HG03064 (cell line): ENCODE measurements around the gene PRR11.
"Not testable (repeated sequence)": the region's sequence is repeated elsewhere in the genome, so short reads cannot be mapped to it uniquely, and the experiment has no call there.

Source experiments
- ATAC-seq: cut with Tn5 transposase; IDR thresholded peaks from one replicate; pipeline ENCODE4 v1.9.1; 2021; ENCODE audit warnings: low read depth; ENCODE audit not compliant: unreplicated experiment

The PRR11 gene

GRCh38 chr17:59155439-59156177 is at the start of gene PRR11:
PRR11 (plus strand) TSS chr17:59155746; CDS start chr17:59169753, 14,007 bp downstream.
- peak; percentile 84 for ATAC-seq

DNA sequence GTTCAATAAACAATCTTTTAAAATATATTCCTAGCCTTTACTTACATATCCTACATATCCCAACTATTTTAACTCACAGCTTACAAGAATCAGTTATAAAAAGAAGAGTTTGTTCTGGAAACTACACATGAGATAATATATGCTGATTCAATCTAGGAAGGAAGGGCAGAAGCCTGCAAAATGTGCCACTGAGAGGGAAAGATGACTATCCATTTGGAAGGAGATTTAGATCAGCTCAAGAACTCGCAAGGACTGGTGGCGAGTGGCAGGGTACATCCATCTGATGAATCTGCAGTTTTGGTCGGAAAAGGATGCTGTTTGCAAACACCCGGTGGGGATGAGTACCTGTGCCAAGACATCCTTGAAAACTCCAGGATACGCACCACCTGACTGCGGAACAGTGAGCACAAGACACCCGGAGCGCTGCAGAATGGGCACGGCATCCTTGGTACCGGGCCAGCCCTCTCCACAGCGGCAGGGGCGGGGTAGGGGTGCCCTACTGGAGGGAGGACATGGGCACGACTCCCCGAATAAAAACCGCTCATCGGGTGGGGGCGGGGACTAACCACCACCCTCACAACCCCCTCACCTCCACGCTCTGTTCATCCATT is 49.6 kb upstream of the PRR11 start:
- ATAC-seq, result peak; percentile 9

GRCh38 chr17:59106463-59107305 is 48.9 kb upstream of the PRR11 start, which contains the start of gene TRIM37:
TRIM37 (minus strand) TSS chr17:59106880; CDS start chr17:59106461, 419 bp downstream.
- peak; percentile 91 for ATAC-seq

- no peak for ATAC-seq
Observed at GRCh38 chr17:59107306-59107670, 48.3 kb upstream of the PRR11 start.

- no peak for ATAC-seq
Observed at GRCh38 chr17:59108400-59109102, 47.0 kb upstream of the PRR11 start.

- no peak for ATAC-seq
Observed at GRCh38 chr17:59110973-59111372, 44.6 kb upstream of the PRR11 start.

- ATAC-seq, result no peak
Observed at GRCh38 chr17:59111539-59111938, 44.0 kb upstream of the PRR11 start.

DNA sequence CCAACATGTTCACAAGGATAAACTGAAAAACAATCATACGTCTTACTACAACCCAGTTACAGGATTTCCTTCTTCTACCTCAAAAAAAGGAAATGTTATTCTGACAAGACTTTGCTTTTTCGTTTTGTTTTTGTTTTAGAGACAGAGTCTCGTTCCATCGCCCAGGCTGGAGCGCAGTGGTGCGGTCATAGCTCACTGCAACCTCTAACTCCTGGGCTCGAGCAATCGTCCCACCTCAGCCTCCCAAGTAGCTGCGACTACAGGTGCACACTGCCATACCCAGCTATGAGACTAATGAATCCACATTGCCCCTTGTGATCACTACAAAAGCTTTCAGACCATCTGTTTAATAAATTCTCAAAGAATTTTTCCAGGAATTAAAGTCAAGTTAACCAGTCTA is 40.1 kb upstream of the PRR11 start:
- ATAC-seq, result no peak

GRCh38 chr17:59121901-59122480 is 33.6 kb upstream of the PRR11 start:
- no peak for ATAC-seq

GRCh38 chr17:59124665-59125064 is 30.9 kb upstream of the PRR11 start:
- no peak for ATAC-seq

- ATAC-seq, result no peak
Observed at GRCh38 chr17:59126809-59127417, 28.6 kb upstream of the PRR11 start.

GRCh38 chr17:59129814-59130213 is 25.7 kb upstream of the PRR11 start:
- no peak for ATAC-seq

DNA sequence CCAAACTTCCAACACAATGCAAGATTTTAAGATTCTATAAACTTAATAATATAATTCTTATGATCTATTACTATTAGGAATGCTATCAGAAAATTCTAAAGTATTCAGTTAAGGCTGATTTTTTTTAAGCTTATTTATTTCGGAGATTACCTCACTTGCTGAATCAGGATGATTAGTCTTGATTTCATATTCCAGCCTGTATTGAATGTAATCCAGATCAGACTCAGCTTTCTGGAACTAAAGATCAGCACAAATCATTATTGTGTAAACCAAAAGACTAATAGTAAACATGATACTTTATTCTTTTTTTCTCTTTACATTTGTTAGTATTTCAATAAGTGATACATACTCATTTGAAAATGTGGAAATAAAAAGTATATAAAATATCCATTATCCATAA is 24.4 kb upstream of the PRR11 start:
- ATAC-seq, result no peak

GRCh38 chr17:59138339-59138738 is 17.2 kb upstream of the PRR11 start:
- ATAC-seq, result not testable (repeated sequence)

DNA sequence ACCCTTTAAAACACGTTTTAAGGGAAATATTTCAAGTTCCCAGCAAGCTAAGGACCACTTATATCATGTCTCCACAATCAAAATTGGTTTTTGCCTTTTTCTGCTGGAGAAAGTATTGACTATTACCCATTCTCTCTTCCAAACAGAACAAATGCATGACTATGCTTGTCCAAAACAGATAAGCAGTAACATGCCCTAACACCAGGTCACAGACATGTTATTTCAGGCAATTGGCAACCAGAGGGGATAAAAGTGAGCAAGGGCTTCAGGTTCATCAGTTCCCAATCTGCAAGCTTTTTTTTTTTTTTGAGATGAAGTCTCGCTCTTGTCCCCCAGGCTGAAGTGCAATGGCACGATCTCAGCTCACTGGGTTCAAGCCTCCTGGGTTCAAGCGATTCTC is 15.6 kb upstream of the PRR11 start:
- ATAC-seq, result no peak

DNA sequence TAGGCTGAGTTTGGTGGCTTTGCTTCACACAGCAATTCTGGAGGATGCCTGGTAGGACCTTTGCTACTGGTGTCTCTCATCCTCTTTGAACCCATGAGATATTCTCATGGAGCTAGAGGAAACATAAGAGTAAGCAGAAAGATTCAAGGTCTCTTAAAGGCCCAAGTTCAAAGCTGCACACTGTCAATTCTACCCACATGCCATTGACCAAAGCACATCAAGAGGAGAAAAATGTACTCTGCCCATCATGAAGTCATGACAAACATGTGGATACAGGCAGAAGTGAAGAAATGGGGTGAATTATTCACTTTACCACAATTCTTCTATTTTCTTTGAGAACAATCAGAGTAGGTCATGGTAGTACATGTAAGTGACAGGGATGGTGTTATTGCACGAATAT is 13.7 kb upstream of the PRR11 start:
- no peak for ATAC-seq

GRCh38 chr17:59145571-59146096 is 9.9 kb upstream of the PRR11 start:
- no peak for ATAC-seq

DNA sequence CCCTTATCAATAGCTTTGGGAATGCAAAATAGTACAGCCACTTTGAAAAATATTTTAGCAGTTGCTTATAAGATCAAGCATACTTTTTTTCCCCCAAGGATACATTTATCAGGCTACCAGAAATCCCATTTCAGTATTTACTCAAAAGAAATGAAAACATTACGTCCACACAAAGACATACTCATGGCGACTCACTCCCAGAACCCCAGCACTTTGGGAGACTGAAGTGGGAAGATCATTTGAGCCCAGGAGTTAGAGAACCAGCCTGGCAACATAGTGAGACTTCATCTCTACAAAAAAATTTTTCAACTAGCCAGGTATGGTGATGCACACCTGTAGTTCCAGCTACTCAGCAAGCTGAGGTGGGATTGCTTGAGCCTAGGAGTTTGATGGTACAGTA is 6.5 kb upstream of the PRR11 start:
- ATAC-seq, result no peak

- no peak for ATAC-seq
Observed at GRCh38 chr17:59149841-59150511, 5.6 kb upstream of the PRR11 start.
